ENCODE results near the gene APOL6. TPM values are rescaled to one million over a fixed set of nuclear protein-coding genes. Genes with fewer than 3 reads are reported as not detected.

Gene APOL6
- total RNA-seq, 2 donors from 2014 or later: 8.7 to 14.6 TPM

GRCh38 chr22:35634943-35635540 is 13.2 kb upstream of the APOL6 start:
- intact Hi-C loops (cut with DNase I): loop anchor here (5.0 kb wide), 1 partner anchor 92 kb away; no protein-coding TSS in a partner anchor
- TF ChIP-seq CTCF (IDR thresholded peaks at IDR 0.05) (no peak), POLR2AphosphoS5 (IDR thresholded peaks at IDR 0.05) (no peak), POLR2A (IDR thresholded peaks at IDR 0.05) (no peak)
- 83% methylated on average over 3 of the region's 3 CpGs for WGBS
- H3K27ac ChIP-seq: no peak overlapping the region
- no peaks in the 10 kb centered on the region for H3K4me1 ChIP-seq (replicated peaks)
- no peak overlapping the region for H3K4me3 ChIP-seq
- H3K9me3 ChIP-seq: no peaks in the 10 kb centered on the region
- H3K36me3 ChIP-seq: no peaks in the 10 kb centered on the region
- H3K27me3 ChIP-seq (replicated peaks; ENCODE audit: insufficient read depth): no peaks in the 10 kb centered on the region
- no peak for DNase-seq (ENCODE audit: low spot score)

DNA sequence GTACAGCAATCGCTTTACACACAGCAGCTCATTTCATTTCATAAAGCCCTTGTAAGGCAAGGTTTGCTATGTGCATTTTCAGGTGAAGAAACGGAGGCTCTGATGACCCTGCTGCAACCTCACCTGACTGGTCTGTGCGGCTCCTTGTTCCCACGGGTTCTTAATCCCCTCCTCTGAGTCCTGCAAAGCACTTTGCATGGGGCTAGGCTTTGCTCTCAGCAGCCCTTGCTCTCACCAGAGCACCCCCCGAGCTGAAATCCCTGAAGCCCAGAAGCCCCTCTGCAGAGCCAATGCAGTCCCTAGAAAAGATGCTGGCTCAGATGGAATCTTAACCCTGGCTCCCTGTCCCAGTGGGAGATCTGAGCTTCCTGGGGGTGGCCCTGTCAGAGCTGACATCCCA is 11.0 kb upstream of the APOL6 start:
- no peak for DNase-seq (ENCODE audit: low spot score)
- intact Hi-C loops (cut with DNase I): loop anchor here (5.0 kb wide), 1 partner anchor 90 kb away; no protein-coding TSS in a partner anchor
- WGBS: 58% methylated on average over 5 of the region's 5 CpGs

GRCh38 chr22:35638001-35638400 is 10.2 kb upstream of the APOL6 start:
- intact Hi-C loops (cut with DNase I): loop anchor here (5.0 kb wide), 1 partner anchor 89 kb away; no protein-coding TSS in a partner anchor
- no peaks in the 10 kb centered on the region for H3K27me3 ChIP-seq (replicated peaks; ENCODE audit: insufficient read depth)
- DNase-seq (ENCODE audit: low spot score): no peak
- H3K9me3 ChIP-seq: no peaks in the 10 kb centered on the region
- H3K4me3 ChIP-seq: no peak overlapping the region
- TF ChIP-seq POLR2A (IDR thresholded peaks at IDR 0.05): no peak
- no peak for TF ChIP-seq POLR2AphosphoS5 (IDR thresholded peaks at IDR 0.05)
- TF ChIP-seq CTCF (IDR thresholded peaks at IDR 0.05): no peak
- peak overlapping the region; percentile 59 to 63 for H3K27ac ChIP-seq
- 60% methylated on average over 5 of the region's 5 CpGs for WGBS
- no peaks in the 10 kb centered on the region for H3K4me1 ChIP-seq (replicated peaks)
- no peaks in the 10 kb centered on the region for H3K36me3 ChIP-seq

More for the DNA sequence above, 11.0 kb upstream of the APOL6 start:
- H3K36me3 ChIP-seq: no peaks in the 10 kb centered on the region
- H3K4me3 ChIP-seq: no peak overlapping the region
- TF ChIP-seq POLR2AphosphoS5 (IDR thresholded peaks at IDR 0.05) (no peak), POLR2A (IDR thresholded peaks at IDR 0.05) (no peak), CTCF (IDR thresholded peaks at IDR 0.05) (no peak)
- no peaks in the 10 kb centered on the region for H3K9me3 ChIP-seq
- H3K27me3 ChIP-seq (replicated peaks; ENCODE audit: insufficient read depth): no peaks in the 10 kb centered on the region
- no peak overlapping the region for H3K27ac ChIP-seq
- H3K4me1 ChIP-seq (replicated peaks): no peaks in the 10 kb centered on the region

- Histone ChIP-seq H3K4me1 (replicated peaks) (no peaks in the 10 kb centered on the region), H3K36me3 (no peaks in the 10 kb centered on the region), H3K27me3 (replicated peaks; ENCODE audit: insufficient read depth) (no peaks in the 10 kb centered on the region), H3K9me3 (no peaks in the 10 kb centered on the region), H3K27ac (peak overlapping the region; percentile 59 to 63), H3K4me3 (no peak overlapping the region)
- WGBS: 41% methylated on average over 13 of the region's 13 CpGs
- DNase-seq (ENCODE audit: low spot score): no peak
- intact Hi-C loops (cut with DNase I): loop anchor here (5.0 kb wide), 1 partner anchor 89 kb away; no protein-coding TSS in a partner anchor
- TF ChIP-seq CTCF (IDR thresholded peaks at IDR 0.05) (no peak), POLR2AphosphoS5 (IDR thresholded peaks at IDR 0.05) (peak; percentile 56)
Observed at GRCh38 chr22:35638410-35638809, 9.8 kb upstream of the APOL6 start.

DNA sequence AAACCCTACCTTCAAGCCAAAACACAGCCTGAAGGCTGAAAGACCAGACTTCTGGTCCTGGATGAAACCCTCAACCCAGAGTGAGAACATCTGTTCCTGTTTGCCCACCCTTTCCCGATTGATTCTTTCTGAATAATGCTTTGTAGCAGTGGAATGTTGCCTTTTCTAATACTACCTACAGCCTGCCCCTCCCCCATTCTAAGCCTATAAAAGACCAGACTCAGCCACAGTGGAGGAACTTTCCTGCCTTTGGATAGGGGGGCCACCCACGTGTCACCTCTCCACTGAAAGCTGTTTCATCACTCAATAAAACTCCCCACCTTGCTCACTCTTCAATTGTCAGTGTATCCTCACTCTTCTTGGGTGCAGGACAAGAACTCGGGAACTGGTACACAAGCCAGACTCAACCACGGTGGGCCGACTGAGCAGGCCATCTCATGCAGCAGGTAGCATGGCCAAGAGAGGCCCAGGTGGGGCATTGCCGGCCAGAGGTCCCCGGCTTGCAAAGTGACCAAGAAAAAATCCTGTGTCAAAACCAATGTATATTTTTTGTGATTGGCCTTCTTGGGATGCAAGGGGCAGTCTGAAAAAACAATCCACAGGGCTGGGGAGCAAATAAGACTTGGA is 6.6 kb upstream of the APOL6 start:
- Histone ChIP-seq H3K36me3 (no peaks in the 10 kb centered on the region), H3K9me3 (no peaks in the 10 kb centered on the region), H3K27me3 (replicated peaks; ENCODE audit: insufficient read depth) (no peaks in the 10 kb centered on the region), H3K4me1 (replicated peaks) (no peaks in the 10 kb centered on the region), H3K4me3 (no peak overlapping the region), H3K27ac (no peak overlapping the region)
- WGBS: 72% methylated on average over 7 of the region's 7 CpGs
- intact Hi-C loops (cut with DNase I): no loop called here
- DNase-seq (ENCODE audit: low spot score): no peak
- TF ChIP-seq POLR2AphosphoS5 (IDR thresholded peaks at IDR 0.05) (no peak), POLR2A (IDR thresholded peaks at IDR 0.05) (no peak), CTCF (IDR thresholded peaks at IDR 0.05) (no peak)

Data from prostate gland (tissue), 2 donors.